Neural progenitor cell (in vitro differentiated cells): ENCODE measurements around the gene LRRN2. TPM values are rescaled to one million over a fixed set of nuclear protein-coding genes. Genes with fewer than 3 reads are reported as not detected.

Experiments
- DNase-seq: peaks from one replicate; pipeline ENCODE4 v3.0.0-alpha.2; 2016; ENCODE audit warnings: low spot score
- H2AFZ ChIP-seq: fragments of 200-600 bp; sonication (generic); replicated peaks from 2 replicates; pipeline ENCODE4 v1.6.1; 2016; ENCODE audit warnings: antibody characterized with exemption
- H3F3A ChIP-seq: fragments of 200-600 bp; sonication (generic); 2 replicates; pipeline ENCODE4 v1.6.1; 2016; ENCODE audit warnings: antibody characterized with exemption, low read depth
- H3K27ac ChIP-seq: fragments of 200-600 bp; sonication (generic); 2 replicates; pipeline ENCODE4 v1.5.1; 2016; ENCODE audit warnings: mild to moderate bottlenecking
- H3K27me3 ChIP-seq: fragments of 200-600 bp; sonication (generic); 2 replicates; pipeline ENCODE4 v1.6.1; 2016; ENCODE audit warnings: mild to moderate bottlenecking, moderate library complexity
- H3K36me3 ChIP-seq: fragments of 200-600 bp; sonication (generic); 2 replicates; pipeline ENCODE4 v1.5.1; 2016
- H3K4me1 ChIP-seq: fragments of 200-600 bp; sonication (generic); 2 replicates; pipeline ENCODE4 v1.6.1; 2016; ENCODE audit warnings: mixed run types
- H3K4me2 ChIP-seq: fragments of 200-600 bp; sonication (generic); 2 replicates; pipeline ENCODE4 v1.6.1; 2016
- H3K4me3 ChIP-seq: fragments of 200-600 bp; sonication (generic); 2 replicates; pipeline ENCODE4 v1.5.1; 2016
- H3K79me2 ChIP-seq: fragments of 200-600 bp; sonication (generic); 2 replicates; pipeline ENCODE4 v1.6.1; 2016; ENCODE audit warnings: low read depth
- H3K9ac ChIP-seq: fragments of 200-600 bp; sonication (generic); 2 replicates; pipeline ENCODE4 v1.6.1; 2016
- H3K9me3 ChIP-seq: fragments of 200-600 bp; sonication (generic); 2 replicates; pipeline ENCODE4 v1.5.1; 2016; ENCODE audit warnings: low read depth
- H4K20me1 ChIP-seq: fragments of 200-600 bp; sonication (generic); 2 replicates; pipeline ENCODE4 v1.6.1; 2016; ENCODE audit warnings: low read depth
- H3K27ac Mint-ChIP-seq: 3 replicates; pipeline ENCODE4 v1.8.0; 2021; ENCODE audit warnings: mixed read lengths
- H3K27me3 Mint-ChIP-seq: 2 replicates; pipeline ENCODE4 v1.8.0; 2022; ENCODE audit warnings: low read depth, mild to moderate bottlenecking, inconsistent platforms, moderate library complexity, mixed read lengths; ENCODE audit not compliant: insufficient read depth
- H3K36me3 Mint-ChIP-seq: 3 replicates; pipeline ENCODE4 v1.8.0; 2021; ENCODE audit warnings: mixed read lengths
- H3K4me1 Mint-ChIP-seq: 3 replicates; pipeline ENCODE4 v1.8.0; 2021; ENCODE audit warnings: mixed read lengths
- H3K4me3 Mint-ChIP-seq: 3 replicates; pipeline ENCODE4 v1.8.0; 2021; ENCODE audit warnings: mild to moderate bottlenecking, moderate library complexity, mixed read lengths
- H3K9me3 Mint-ChIP-seq: 3 replicates; pipeline ENCODE4 v1.8.0; 2020; ENCODE audit warnings: mixed read lengths
- CTCF ChIP-seq: fragments of 200-600 bp; sonication (generic); IDR thresholded peaks from 2 replicates; pipeline ENCODE4 v1.5.1; 2017; ENCODE audit warnings: antibody characterized with exemption, mild to moderate bottlenecking
- EZH2 ChIP-seq: fragments of 200-600 bp; sonication (generic); IDR thresholded peaks from 2 replicates; pipeline ENCODE4 v1.6.1; 2017; ENCODE audit warnings: antibody characterized with exemption, mild to moderate bottlenecking, moderate library complexity
- EZH2phosphoT487 ChIP-seq: fragments of 200-600 bp; sonication (generic); IDR thresholded peaks from 2 replicates; pipeline ENCODE4 v1.6.1; 2017; ENCODE audit warnings: antibody characterized with exemption
- total RNA-seq: library from RNA; depleted of rRNA; stranded (reverse); fragments of >200 nt; gene quantifications from 2 replicates; pipeline ENCODE4 v1.2.3, GENCODE V29; 2015; ENCODE audit warnings: low replicate concordance

The LRRN2 gene
- total RNA-seq, 1 donor from 2014 or later: 1.9 TPM

GRCh38 chr1:204673209-204673608 lies 12.3 kb downstream of the LRRN2 start:
- TF ChIP-seq CTCF (no peak), EZH2 (no peak), EZH2phosphoT487 (no peak)
- no peak overlapping the region for H3K4me3 ChIP-seq
- DNase-seq: no peak
- H3K4me3 Mint-ChIP-seq: no peak overlapping the region
- H3F3A ChIP-seq: no peaks in the 10 kb centered on the region
- no peak overlapping the region for H3K9ac ChIP-seq
- no peak overlapping the region for H3K27ac ChIP-seq
- H3K27me3 Mint-ChIP-seq: peaks cover 7% of the 10 kb centered on the region
- no peaks in the 10 kb centered on the region for H3K9me3 Mint-ChIP-seq
- no peaks in the 10 kb centered on the region for H4K20me1 ChIP-seq
- H3K9me3 ChIP-seq: no peaks in the 10 kb centered on the region
- H3K36me3 Mint-ChIP-seq: no peaks in the 10 kb centered on the region
- H3K36me3 ChIP-seq: no peaks in the 10 kb centered on the region
- H3K4me1 Mint-ChIP-seq: peaks cover 24% of the 10 kb centered on the region
- no peaks in the 10 kb centered on the region for H3K79me2 ChIP-seq
- no peak overlapping the region for H3K27ac Mint-ChIP-seq
- no peak overlapping the region for H2AFZ ChIP-seq
- H3K4me2 ChIP-seq: no peak overlapping the region
- peaks cover 5% of the 10 kb centered on the region for H3K4me1 ChIP-seq
- no peaks in the 10 kb centered on the region for H3K27me3 ChIP-seq

- no peaks in the 10 kb centered on the region for H4K20me1 ChIP-seq
- no peaks in the 10 kb centered on the region for H3F3A ChIP-seq
- H3K4me2 ChIP-seq: no peak overlapping the region
- no peaks in the 10 kb centered on the region for H3K79me2 ChIP-seq
- Mint-ChIP-seq H3K27me3 (peaks cover 5% of the 10 kb centered on the region), H3K27ac (no peak overlapping the region), H3K9me3 (no peaks in the 10 kb centered on the region), H3K36me3 (no peaks in the 10 kb centered on the region), H3K4me3 (no peak overlapping the region), H3K4me1 (peaks cover 22% of the 10 kb centered on the region)
- no peaks in the 10 kb centered on the region for H3K27me3 ChIP-seq
- H3K36me3 ChIP-seq: no peaks in the 10 kb centered on the region
- H3K4me3 ChIP-seq: no peak overlapping the region
- no peak overlapping the region for H2AFZ ChIP-seq
- H3K9ac ChIP-seq: no peak overlapping the region
- TF ChIP-seq CTCF (no peak), EZH2 (no peak), EZH2phosphoT487 (no peak)
- no peak overlapping the region for H3K27ac ChIP-seq
- peaks cover 5% of the 10 kb centered on the region for H3K4me1 ChIP-seq
- H3K9me3 ChIP-seq: no peaks in the 10 kb centered on the region
- DNase-seq: no peak
Observed at GRCh38 chr1:204672482-204673121, 12.9 kb downstream of the LRRN2 start.

- TF ChIP-seq EZH2phosphoT487: no peak
- TF ChIP-seq CTCF: no peak
- no peak for TF ChIP-seq EZH2
- H4K20me1 ChIP-seq: no peaks in the 10 kb centered on the region
- H3K4me1 ChIP-seq: peaks cover 5% of the 10 kb centered on the region
- H3K36me3 ChIP-seq: no peaks in the 10 kb centered on the region
- no peak overlapping the region for H3K27ac ChIP-seq
- Mint-ChIP-seq H3K4me1 (peaks cover 22% of the 10 kb centered on the region), H3K4me3 (no peak overlapping the region), H3K27ac (no peak overlapping the region), H3K9me3 (no peaks in the 10 kb centered on the region), H3K27me3 (peaks cover 5% of the 10 kb centered on the region), H3K36me3 (no peaks in the 10 kb centered on the region)
- H3K79me2 ChIP-seq: no peaks in the 10 kb centered on the region
- H3K9ac ChIP-seq: no peak overlapping the region
- no peak overlapping the region for H2AFZ ChIP-seq
- H3K4me2 ChIP-seq: no peak overlapping the region
- H3K27me3 ChIP-seq: no peaks in the 10 kb centered on the region
- H3K4me3 ChIP-seq: no peak overlapping the region
- no peaks in the 10 kb centered on the region for H3K9me3 ChIP-seq
- no peaks in the 10 kb centered on the region for H3F3A ChIP-seq
- DNase-seq: no peak
Observed at GRCh38 chr1:204672069-204672468, 13.5 kb downstream of the LRRN2 start.
